Osteocyte (in vitro differentiated cells): Measurements from ENCODE around the gene SNAP29. TPM values are rescaled to one million over a fixed set of nuclear protein-coding genes. Genes with fewer than 3 reads are reported as not detected.

Experiments
- DNase-seq: peaks from one replicate; pipeline ENCODE4 v3.0.0; 2021; ENCODE audit warnings: mixed read lengths; ENCODE audit not compliant: unreplicated experiment; ENCODE audit errors: extremely low spot score
- H3K27ac Mint-ChIP-seq: one replicate; pipeline ENCODE4 v1.8.0; 2021; ENCODE audit warnings: mild to moderate bottlenecking, mixed read lengths; ENCODE audit not compliant: unreplicated experiment
- H3K27me3 Mint-ChIP-seq: one replicate; pipeline ENCODE4 v1.8.0; 2021; ENCODE audit warnings: mixed read lengths; ENCODE audit not compliant: unreplicated experiment
- H3K36me3 Mint-ChIP-seq: one replicate; pipeline ENCODE4 v1.8.0; 2021; ENCODE audit warnings: mixed read lengths; ENCODE audit not compliant: unreplicated experiment
- H3K4me1 Mint-ChIP-seq: one replicate; pipeline ENCODE4 v1.8.0; 2021; ENCODE audit warnings: mixed read lengths; ENCODE audit not compliant: unreplicated experiment
- H3K4me3 Mint-ChIP-seq: one replicate; pipeline ENCODE4 v1.8.0; 2021; ENCODE audit warnings: mild to moderate bottlenecking, moderate library complexity, mixed read lengths; ENCODE audit not compliant: unreplicated experiment
- H3K9me3 Mint-ChIP-seq: one replicate; pipeline ENCODE4 v1.8.0; 2021; ENCODE audit warnings: mixed read lengths; ENCODE audit not compliant: unreplicated experiment
- CTCF ChIP-seq: fragments of 200-600 bp; sonication (generic); IDR thresholded peaks from 2 replicates; pipeline ENCODE4 v1.5.0; 2021; ENCODE audit warnings: antibody characterized with exemption, mild to moderate bottlenecking, moderate library complexity
- total RNA-seq: library from RNA; stranded (reverse); gene quantifications from 2 replicates; pipeline ENCODE4 v1.2.1, GENCODE V29; 2021

SNAP29 gene
- total RNA-seq, 1 donor from 2014 or later: 30.0 TPM

- Mint-ChIP-seq H3K27ac (no peak overlapping the region), H3K9me3 (no peaks in the 10 kb centered on the region), H3K27me3 (peaks cover 17% of the 10 kb centered on the region), H3K4me3 (no peak overlapping the region), H3K36me3 (no peaks in the 10 kb centered on the region), H3K4me1 (no peaks in the 10 kb centered on the region)
- DNase-seq: no peak
- TF ChIP-seq CTCF: no peak
These were observed 50.9 kb downstream of the SNAP29 start for GRCh38 chr22:20909543-20910303.

GRCh38 chr22:20912494-20912893 lies 53.7 kb downstream of the SNAP29 start:
- Mint-ChIP-seq H3K9me3 (no peaks in the 10 kb centered on the region), H3K36me3 (no peaks in the 10 kb centered on the region), H3K4me1 (peaks cover 12% of the 10 kb centered on the region), H3K4me3 (no peak overlapping the region), H3K27me3 (no peaks in the 10 kb centered on the region), H3K27ac (no peak overlapping the region)
- no peak for TF ChIP-seq CTCF
- no peak for DNase-seq

GRCh38 chr22:20916916-20917810 lies 58.4 kb downstream of the SNAP29 start, which contains the start of gene CRKL:
TSS of gene CRKL (plus strand) at chr22:20917407. CDS start at chr22:20917935, 528 bp downstream.
- H3K4me3 Mint-ChIP-seq: peak within 1 kb of the TSS; percentile 93
- TF ChIP-seq CTCF: peak; percentile 96
- H3K36me3 Mint-ChIP-seq: no peaks in the 10 kb centered on the region
- H3K4me1 Mint-ChIP-seq: peaks cover 41% of the 10 kb centered on the region
- H3K9me3 Mint-ChIP-seq: no peaks in the 10 kb centered on the region
- H3K27me3 Mint-ChIP-seq: no peaks in the 10 kb centered on the region
- peak; percentile 100 for DNase-seq
- peak within 1 kb of the TSS; percentile 97 for H3K27ac Mint-ChIP-seq

GRCh38 chr22:20918663-20919218 lies 59.9 kb downstream of the SNAP29 start:
- Mint-ChIP-seq H3K4me3 (peak overlapping the region; percentile 93), H3K4me1 (peaks cover 49% of the 10 kb centered on the region), H3K27me3 (no peaks in the 10 kb centered on the region), H3K9me3 (no peaks in the 10 kb centered on the region), H3K36me3 (no peaks in the 10 kb centered on the region), H3K27ac (peak overlapping the region; percentile 91)
- TF ChIP-seq CTCF: no peak
- DNase-seq: no peak
